NCI-H524 treated with DMSO at 0.1 percent for 48 hours (cell line): ENCODE measurements around the gene PAX4.

Source experiments
- DNase-seq: peaks from one replicate; lab custom pipeline; 2025; lab: John Stamatoyannopoulos, UW

Gene PAX4

GRCh38 chr7:127618042-127618441 is at the start of gene PAX4:
PAX4 (minus strand) TSS chr7:127618142; CDS start chr7:127615928, 2,214 bp downstream.
- no peak for DNase-seq

- DNase-seq, result no peak
These were observed 49.2 kb upstream of the PAX4 start for GRCh38 chr7:127667017-127667670.

- no peak for DNase-seq
These were observed 48.7 kb upstream of the PAX4 start for GRCh38 chr7:127666602-127667001.

- no peak for DNase-seq
These were observed 48.0 kb upstream of the PAX4 start for GRCh38 chr7:127665922-127666321.

- DNase-seq, result no peak
These were observed 41.2 kb upstream of the PAX4 start for GRCh38 chr7:127658970-127659630.

GRCh38 chr7:127657500-127657899 is 39.6 kb upstream of the PAX4 start:
- no peak for DNase-seq

- no peak for DNase-seq
These were observed 37.8 kb upstream of the PAX4 start for GRCh38 chr7:127655720-127656119.

- DNase-seq, result no peak
These were observed 36.8 kb upstream of the PAX4 start for GRCh38 chr7:127654404-127655394.

GRCh38 chr7:127653396-127653795 is 35.5 kb upstream of the PAX4 start:
- no peak for DNase-seq

GRCh38 chr7:127652333-127653248 is 34.6 kb upstream of the PAX4 start:
- DNase-seq, result no peak

- peak; percentile 97 for DNase-seq
These were observed 33.8 kb upstream of the PAX4 start, which contains the start of gene SND1 for GRCh38 chr7:127651556-127652332. SND1 (plus strand) TSS chr7:127652194; CDS start chr7:127652374, 180 bp downstream.

GRCh38 chr7:127650847-127651555 is 33.1 kb upstream of the PAX4 start:
- no peak for DNase-seq

GRCh38 chr7:127648986-127649385 is 31.0 kb upstream of the PAX4 start:
- DNase-seq, result no peak

- DNase-seq, result no peak
These were observed 29.7 kb upstream of the PAX4 start for GRCh38 chr7:127647636-127648035.

- no peak for DNase-seq
These were observed 26.5 kb upstream of the PAX4 start for GRCh38 chr7:127644484-127644883.

- no peak for DNase-seq
These were observed 20.3 kb upstream of the PAX4 start for GRCh38 chr7:127638197-127638596.

- DNase-seq, result no peak
These were observed 17.8 kb upstream of the PAX4 start for GRCh38 chr7:127635659-127636285.

- no peak for DNase-seq
These were observed 14.5 kb upstream of the PAX4 start for GRCh38 chr7:127632276-127632910.

- DNase-seq, result no peak
These were observed 11.4 kb upstream of the PAX4 start for GRCh38 chr7:127629268-127629854.
